Activated CD8-positive, alpha-beta T cell treated with anti-CD3 and anti-CD28 coated beads for 36 hours (primary cell): ENCODE results near the gene CADPS. TPM values are rescaled to one million over a fixed set of nuclear protein-coding genes. Genes with fewer than 3 reads are reported as not detected.

Experiments used
- ATAC-seq: fragments of 200-7000 bp; cut with Tn5 transposase; one replicate; pipeline ENCODE4 v1.10.0; 2021; ENCODE audit warnings: mild to moderate bottlenecking, moderate library complexity
- CTCF ChIA-PET: fragments of 350-600 bp; sonication (Branson Sonifier 250); formaldehyde crosslinking; loops from one replicate; lab custom pipeline; 2021; ENCODE audit warnings: antibody characterized with exemption; lab: Charles Lee
- POLR2A ChIA-PET: fragments of 350-600 bp; sonication (Branson Sonifier 250); formaldehyde crosslinking; loops from one replicate; lab custom pipeline; 2021; ENCODE audit warnings: antibody characterized with exemption; lab: Charles Lee
- DNase-seq: peaks from one replicate; pipeline ENCODE4 v3.0.0-alpha.2; 2020
- H3K27ac Mint-ChIP-seq: one replicate; pipeline ENCODE4 v1.8.0; 2021; ENCODE audit warnings: mild to moderate bottlenecking, mixed read lengths
- H3K27me3 Mint-ChIP-seq: one replicate; pipeline ENCODE4 v1.8.0; 2021; ENCODE audit warnings: mixed read lengths
- H3K36me3 Mint-ChIP-seq: one replicate; pipeline ENCODE4 v1.8.0; 2021; ENCODE audit warnings: low read depth, mixed read lengths
- H3K4me1 Mint-ChIP-seq: one replicate; pipeline ENCODE4 v1.8.0; 2021; ENCODE audit warnings: low read depth, mixed read lengths
- H3K4me3 Mint-ChIP-seq: one replicate; pipeline ENCODE4 v1.8.0; 2021; ENCODE audit warnings: mild to moderate bottlenecking, moderate library complexity, mixed read lengths
- H3K9me3 Mint-ChIP-seq: one replicate; pipeline ENCODE4 v1.8.0; 2021; ENCODE audit warnings: mixed read lengths
- CTCF ChIP-seq: fragments of 200-600 bp; IDR thresholded peaks from one replicate; pipeline ENCODE4 v1.8.0; 2022; ENCODE audit warnings: antibody characterized with exemption, mild to moderate bottlenecking
- intact Hi-C: fragments of 100-400 bp; cut with micrococcal nuclease; formaldehyde crosslinking; loops from one replicate; pipeline ENCODE4 v1.10.0; 2022
- total RNA-seq, 2 experiments: library from RNA; stranded (reverse); gene quantifications; one replicate each; pipeline ENCODE4 v1.2.3, GENCODE V29; 2021

The CADPS gene
- total RNA-seq, 2 experiments from 2014 or later = not detected

- intact Hi-C loops = no loop called here
- peaks cover 2% of the 10 kb centered on the region for H3K27me3 Mint-ChIP-seq
- no peaks in the 10 kb centered on the region for H3K4me1 Mint-ChIP-seq
- no peak overlapping the region for H3K4me3 Mint-ChIP-seq
- no peak for ATAC-seq
- no peaks in the 10 kb centered on the region for H3K36me3 Mint-ChIP-seq
- POLR2A ChIA-PET = no interaction called here
- H3K27ac Mint-ChIP-seq = no peak overlapping the region
- TF ChIP-seq CTCF = no peak
- no peak for DNase-seq
- CTCF ChIA-PET = no interaction called here
- peaks cover 2% of the 10 kb centered on the region for H3K9me3 Mint-ChIP-seq
These were observed 101.0 kb downstream of the CADPS start for GRCh38 chr3:62774221-62774620.

- peaks cover 2% of the 10 kb centered on the region for H3K9me3 Mint-ChIP-seq
- no peaks in the 10 kb centered on the region for H3K4me1 Mint-ChIP-seq
- no peak for TF ChIP-seq CTCF
- DNase-seq (no peak), ATAC-seq (no peak)
- CTCF ChIA-PET = no interaction called here
- POLR2A ChIA-PET = no interaction called here
- no peaks in the 10 kb centered on the region for H3K36me3 Mint-ChIP-seq
- intact Hi-C loops = no loop called here
- H3K27ac Mint-ChIP-seq = no peak overlapping the region
- no peak overlapping the region for H3K4me3 Mint-ChIP-seq
- peaks cover 2% of the 10 kb centered on the region for H3K27me3 Mint-ChIP-seq
These were observed 103.7 kb downstream of the CADPS start for GRCh38 chr3:62771331-62772072.

- peaks cover 2% of the 10 kb centered on the region for H3K9me3 Mint-ChIP-seq
- H3K4me1 Mint-ChIP-seq = no peaks in the 10 kb centered on the region
- ATAC-seq (no peak), DNase-seq (no peak)
- intact Hi-C loops = no loop called here
- peaks cover 2% of the 10 kb centered on the region for H3K27me3 Mint-ChIP-seq
- no peak overlapping the region for H3K27ac Mint-ChIP-seq
- no peaks in the 10 kb centered on the region for H3K36me3 Mint-ChIP-seq
- no peak for TF ChIP-seq CTCF
- CTCF ChIA-PET = no interaction called here
- POLR2A ChIA-PET = no interaction called here
- H3K4me3 Mint-ChIP-seq = no peak overlapping the region
These were observed 106.3 kb downstream of the CADPS start for GRCh38 chr3:62768896-62769295.

- ATAC-seq = no peak
- ChIA-PET CTCF (no interaction called here), POLR2A (no interaction called here)
- Mint-ChIP-seq H3K36me3 (no peaks in the 10 kb centered on the region), H3K4me3 (no peak overlapping the region), H3K9me3 (no peaks in the 10 kb centered on the region), H3K27me3 (no peaks in the 10 kb centered on the region), H3K4me1 (no peaks in the 10 kb centered on the region), H3K27ac (no peak overlapping the region)
- DNase-seq = no peak
- no peak for TF ChIP-seq CTCF
- intact Hi-C loops = no loop called here
These were observed 113.5 kb downstream of the CADPS start for GRCh38 chr3:62761711-62762110.

- POLR2A ChIA-PET = no interaction called here
- Mint-ChIP-seq H3K4me1 (no peaks in the 10 kb centered on the region), H3K36me3 (no peaks in the 10 kb centered on the region), H3K27me3 (no peaks in the 10 kb centered on the region), H3K9me3 (peaks cover 2% of the 10 kb centered on the region), H3K27ac (no peak overlapping the region), H3K4me3 (no peak overlapping the region)
- DNase-seq (no peak), ATAC-seq (no peak)
- CTCF ChIA-PET = no interaction called here
- intact Hi-C loops = no loop called here
- TF ChIP-seq CTCF = no peak
These were observed 113.9 kb downstream of the CADPS start for GRCh38 chr3:62761311-62761710.
